ENCODE results near the gene SIDT2. TPM values are rescaled to one million over a fixed set of nuclear protein-coding genes. Genes with fewer than 3 reads are reported as not detected.

The SIDT2 gene
- total and polyA plus RNA-seq, 8 donors = 47.4 to 153 (median 82.5) TPM

DNA sequence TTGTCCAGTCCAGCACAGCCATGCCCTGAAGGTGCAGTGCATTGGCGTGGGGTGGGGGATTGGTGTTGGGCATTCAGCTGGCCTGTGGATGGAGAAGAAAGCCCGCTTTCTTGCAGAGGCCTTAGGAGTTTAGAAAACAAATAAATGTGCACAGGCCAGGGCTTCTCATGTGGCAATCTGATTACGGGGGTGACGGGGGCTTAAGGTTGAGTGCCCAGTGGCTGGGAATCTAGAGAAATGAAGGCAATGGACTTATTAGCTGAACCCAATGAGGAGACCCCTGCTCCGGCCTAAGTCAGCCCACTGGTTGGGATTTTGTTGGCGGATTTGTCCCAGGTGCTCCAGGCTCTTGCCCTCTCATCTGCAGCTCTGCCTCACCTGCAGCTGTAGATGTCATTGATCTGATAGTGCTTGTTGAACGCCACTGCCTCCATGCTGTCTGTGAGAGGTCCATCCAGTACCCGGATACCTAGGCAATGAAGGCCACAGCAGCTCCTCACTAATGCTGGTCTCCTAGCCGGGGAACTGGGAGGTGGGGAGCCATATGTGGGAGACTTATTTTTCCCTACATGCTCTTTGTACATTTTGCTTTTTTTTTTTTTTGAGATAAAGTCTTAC lies 47.1 kb downstream of the SIDT2 start:
- Histone ChIP-seq H3K27me3 (no peaks in the 10 kb centered on the region), H3K4me1 (peaks cover 3 to 20% (median 15%) of the 10 kb centered on the region in 3 donors), H3K36me3 (peaks cover 5 to 20% (median 12%) of the 10 kb centered on the region in 3 donors), H3K27ac (no peak overlapping the region), H3K9me3 (no peaks in the 10 kb centered on the region), H3K4me3 (no peak overlapping the region)
- no peak for ATAC-seq
- TF ChIP-seq, protein P1, sequence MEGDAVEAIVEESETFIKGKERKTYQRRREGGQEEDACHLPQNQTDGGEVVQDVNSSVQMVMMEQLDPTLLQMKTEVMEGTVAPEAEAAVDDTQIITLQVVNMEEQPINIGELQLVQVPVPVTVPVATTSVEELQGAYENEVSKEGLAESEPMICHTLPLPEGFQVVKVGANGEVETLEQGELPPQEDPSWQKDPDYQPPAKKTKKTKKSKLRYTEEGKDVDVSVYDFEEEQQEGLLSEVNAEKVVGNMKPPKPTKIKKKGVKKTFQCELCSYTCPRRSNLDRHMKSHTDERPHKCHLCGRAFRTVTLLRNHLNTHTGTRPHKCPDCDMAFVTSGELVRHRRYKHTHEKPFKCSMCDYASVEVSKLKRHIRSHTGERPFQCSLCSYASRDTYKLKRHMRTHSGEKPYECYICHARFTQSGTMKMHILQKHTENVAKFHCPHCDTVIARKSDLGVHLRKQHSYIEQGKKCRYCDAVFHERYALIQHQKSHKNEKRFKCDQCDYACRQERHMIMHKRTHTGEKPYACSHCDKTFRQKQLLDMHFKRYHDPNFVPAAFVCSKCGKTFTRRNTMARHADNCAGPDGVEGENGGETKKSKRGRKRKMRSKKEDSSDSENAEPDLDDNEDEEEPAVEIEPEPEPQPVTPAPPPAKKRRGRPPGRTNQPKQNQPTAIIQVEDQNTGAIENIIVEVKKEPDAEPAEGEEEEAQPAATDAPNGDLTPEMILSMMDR (IDR thresholded peaks at IDR 0.05) = no peak
- no peak for FAIRE-seq
- DNase-seq = peak in 1 of 6 donors; percentile 10
- intact Hi-C loops (cut with DNase I) = loop anchor here in 1 of 3 donors (10.0 kb wide), 2 partner anchors 121 to 361 kb away; no protein-coding TSS in a partner anchor
- 90 to 93% methylated on average over 9 of the region's 9 CpGs for WGBS, 2 donors

DNA sequence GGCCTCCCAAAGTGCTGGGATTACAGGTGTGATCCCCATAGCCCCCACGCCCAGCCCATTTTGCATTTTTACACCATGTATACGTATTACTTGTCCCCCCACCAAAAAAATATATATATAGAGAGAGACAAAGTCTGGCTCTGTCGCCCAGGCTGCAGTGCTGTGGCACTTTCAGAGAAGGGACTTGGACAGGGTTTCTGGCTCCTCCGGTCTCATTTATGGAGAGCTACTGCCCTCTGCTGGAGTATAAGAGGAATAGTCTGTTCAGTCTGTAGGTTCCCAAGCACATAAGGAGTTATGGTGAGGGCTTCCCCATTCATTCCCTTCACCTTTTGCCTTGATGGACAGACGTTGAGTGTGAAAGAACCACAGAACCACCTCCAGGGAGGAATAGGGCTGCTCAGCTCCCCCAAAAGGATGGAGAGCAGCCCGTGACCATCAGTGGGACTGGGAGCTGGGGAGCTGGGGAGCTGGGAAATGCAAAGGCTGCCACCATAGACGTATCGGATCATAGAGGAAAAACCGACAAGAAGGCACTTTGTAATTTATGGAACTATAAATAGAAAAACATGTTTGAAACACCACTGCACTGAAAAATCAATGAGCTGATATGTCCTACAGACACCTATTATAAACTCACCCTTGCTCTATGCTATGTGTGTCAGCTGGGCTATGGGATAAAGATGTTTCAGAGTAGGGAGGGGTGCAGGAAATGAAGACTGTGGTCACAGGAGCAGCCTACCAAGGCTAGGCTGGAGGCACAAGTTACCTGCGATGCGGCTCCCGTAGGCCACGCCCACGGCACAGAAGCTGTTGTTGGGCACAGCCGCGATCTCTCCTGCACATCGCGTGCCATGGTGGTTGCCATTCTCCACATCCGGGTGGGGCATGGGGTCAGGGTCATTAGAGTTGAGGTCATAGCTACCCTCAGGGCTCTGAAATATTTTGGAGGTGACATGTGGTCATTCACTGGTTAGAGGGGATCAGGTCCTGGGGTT lies 48.1 kb downstream of the SIDT2 start:
- Histone ChIP-seq H3K4me1 (peaks cover 6 to 17% (median 10%) of the 10 kb centered on the region in 3 donors), H3K27ac (no peak overlapping the region), H3K4me3 (no peak overlapping the region), H3K36me3 (peaks cover 5 to 20% (median 12%) of the 10 kb centered on the region in 3 donors), H3K27me3 (no peaks in the 10 kb centered on the region), H3K9me3 (no peaks in the 10 kb centered on the region)
- intact Hi-C loops (cut with DNase I) = loop anchor here in 1 of 3 donors (10.0 kb wide), 2 partner anchors 122 to 362 kb away; no protein-coding TSS in a partner anchor
- peak; percentile 13 for FAIRE-seq
- TF ChIP-seq, protein P1 (IDR thresholded peaks at IDR 0.05) = peak; percentile 49 to 72 (median 64)
- peak; percentile 81 to 93 (median 88) for ATAC-seq
- WGBS, 2 donors = 58 to 64% methylated on average over 19 of the region's 19 CpGs
- peak in 3 of 6 donors; percentile 57 to 64 (median 63) for DNase-seq

DNA sequence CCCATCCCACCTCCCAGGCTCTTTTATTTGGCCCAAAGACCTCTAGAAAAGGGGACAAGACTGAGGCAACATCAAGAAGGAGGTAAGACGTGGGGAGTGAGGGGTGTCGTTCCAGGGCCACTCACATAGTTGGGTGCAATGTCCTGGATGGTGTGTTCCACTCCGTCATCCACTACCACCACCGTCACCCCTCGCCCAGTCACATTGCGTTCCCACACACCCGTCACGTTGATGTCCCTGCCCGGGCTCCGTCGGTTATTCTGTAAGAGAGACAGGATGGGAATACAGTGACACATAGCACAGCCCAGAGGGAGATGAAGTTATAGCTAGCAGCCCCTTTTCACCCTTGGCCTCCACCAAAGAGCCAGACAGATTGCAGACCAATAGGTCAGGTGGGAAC lies 49.5 kb downstream of the SIDT2 start:
- TF ChIP-seq, protein P1 (IDR thresholded peaks at IDR 0.05) = no peak
- 89 to 90% methylated on average over 11 of the region's 11 CpGs for WGBS, 2 donors
- intact Hi-C loops (cut with DNase I) = loop anchor here in 1 of 3 donors (10.0 kb wide), 2 partner anchors 123 to 363 kb away; no protein-coding TSS in a partner anchor
- H3K36me3 ChIP-seq = peaks cover 5 to 18% (median 12%) of the 10 kb centered on the region in 3 donors
- DNase-seq (peak in 1 of 6 donors; percentile 6), ATAC-seq (no peak), FAIRE-seq (no peak)
- H3K27ac ChIP-seq = no peak overlapping the region
- H3K9me3 ChIP-seq = no peaks in the 10 kb centered on the region
- H3K27me3 ChIP-seq = no peaks in the 10 kb centered on the region
- no peak overlapping the region for H3K4me3 ChIP-seq
- H3K4me1 ChIP-seq = peaks cover 5 to 13% (median 6%) of the 10 kb centered on the region in 3 donors

DNA sequence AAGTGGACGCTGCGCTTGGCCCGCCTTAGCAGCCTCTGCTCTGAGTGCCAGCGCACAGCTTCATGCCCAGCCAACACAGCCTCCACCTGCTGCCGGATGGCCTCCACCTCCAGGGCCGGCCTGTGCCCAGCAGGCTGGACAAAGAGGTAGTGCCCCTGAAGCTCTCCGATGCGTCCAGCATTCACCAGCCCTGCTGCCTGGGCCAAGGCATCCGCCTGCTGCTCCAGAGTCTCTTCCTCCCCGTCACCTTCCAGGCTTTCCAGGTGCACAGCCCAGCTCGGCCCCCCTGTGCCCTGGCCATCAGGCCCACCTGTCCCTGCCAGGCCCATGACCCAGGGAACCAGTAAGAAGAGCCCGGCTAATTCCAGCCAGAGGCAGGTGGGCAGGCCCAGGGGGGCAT lies 50.9 kb downstream of the SIDT2 start:
- peak in 1 of 6 donors; percentile 34 for DNase-seq
- Histone ChIP-seq H3K27ac (no peak overlapping the region), H3K27me3 (no peaks in the 10 kb centered on the region), H3K4me1 (peaks cover 7 to 21% (median 9%) of the 10 kb centered on the region in 3 donors), H3K4me3 (no peak overlapping the region), H3K36me3 (peaks cover 5 to 12% (median 10%) of the 10 kb centered on the region in 3 donors), H3K9me3 (no peaks in the 10 kb centered on the region)
- WGBS, 2 donors = 87 to 91% methylated on average over 12 of the region's 12 CpGs
- no peak for ATAC-seq
- no peak for FAIRE-seq
- intact Hi-C loops (cut with DNase I) = loop anchor here in 1 of 3 donors (10.0 kb wide), 2 partner anchors 125 to 365 kb away; no protein-coding TSS in a partner anchor
- TF ChIP-seq, protein P1 (IDR thresholded peaks at IDR 0.05) = no peak
